ENCODE measurements around the gene SORCS1.

Gene SORCS1

GRCh38 chr10:106873770-106874603, 290.5 kb downstream of the SORCS1 start:
- no peak for DNase-seq

GRCh38 chr10:106872176-106872575, 292.3 kb downstream of the SORCS1 start:
- no peak for DNase-seq

- no peak for DNase-seq
These were observed 298.2 kb downstream of the SORCS1 start for GRCh38 chr10:106866244-106866845.

- DNase-seq = no peak
These were observed 300.5 kb downstream of the SORCS1 start for GRCh38 chr10:106864031-106864430.

GRCh38 chr10:106863549-106863948, 301.0 kb downstream of the SORCS1 start:
- DNase-seq = no peak

GRCh38 chr10:106859892-106860652, 304.4 kb downstream of the SORCS1 start:
- no peak for DNase-seq

- no peak for DNase-seq
These were observed 306.8 kb downstream of the SORCS1 start for GRCh38 chr10:106857728-106858127.

- no peak for DNase-seq
These were observed 307.3 kb downstream of the SORCS1 start for GRCh38 chr10:106857213-106857612.

- DNase-seq = no peak
These were observed 327.4 kb downstream of the SORCS1 start for GRCh38 chr10:106836933-106837663.

- DNase-seq = no peak
These were observed 331.7 kb downstream of the SORCS1 start for GRCh38 chr10:106832846-106833245.

- no peak for DNase-seq
These were observed 334.0 kb downstream of the SORCS1 start for GRCh38 chr10:106830471-106830870.

GRCh38 chr10:106830006-106830405, 334.5 kb downstream of the SORCS1 start:
- DNase-seq = no peak

GRCh38 chr10:106826716-106827115, 337.8 kb downstream of the SORCS1 start:
- no peak for DNase-seq

- DNase-seq = no peak
These were observed 338.7 kb downstream of the SORCS1 start for GRCh38 chr10:106825576-106826364.

- no peak for DNase-seq
These were observed 343.9 kb downstream of the SORCS1 start for GRCh38 chr10:106820579-106820978.

- DNase-seq = no peak
These were observed 345.0 kb downstream of the SORCS1 start for GRCh38 chr10:106819490-106819889.

- DNase-seq = no peak
These were observed 348.0 kb downstream of the SORCS1 start for GRCh38 chr10:106816318-106817085.

GRCh38 chr10:106815427-106816043, 349.0 kb downstream of the SORCS1 start:
- no peak for DNase-seq

- no peak for DNase-seq
These were observed 359.4 kb downstream of the SORCS1 start for GRCh38 chr10:106804992-106805582.

GRCh38 chr10:106802949-106803348, 361.6 kb downstream of the SORCS1 start:
- DNase-seq = no peak

Data from right forelimb (tissue), 1 donor.